GM18868 (cell line): ENCODE measurements around the gene YWHAG.
"Not testable (repeated sequence)": the region's sequence is repeated elsewhere in the genome, so short reads cannot be mapped to it uniquely, and the experiment has no call there.

Experiments
- ATAC-seq: cut with Tn5 transposase; IDR thresholded peaks from one replicate; pipeline ENCODE4 v1.9.1; 2021; ENCODE audit warnings: mild to moderate bottlenecking, moderate library complexity; ENCODE audit not compliant: unreplicated experiment

YWHAG gene

GRCh38 chr7:76358481-76359110 lies at the start of gene YWHAG:
YWHAG (minus strand) TSS chr7:76358991; CDS start chr7:76358808, 183 bp downstream.
- ATAC-seq, result peak; percentile 54

GRCh38 chr7:76408121-76408560 lies 49.4 kb upstream of the YWHAG start:
- no peak for ATAC-seq

- ATAC-seq, result no peak
These were observed 48.9 kb upstream of the YWHAG start for GRCh38 chr7:76407718-76408117.

GRCh38 chr7:76405738-76406137 lies 46.9 kb upstream of the YWHAG start:
- no peak for ATAC-seq

GRCh38 chr7:76403780-76404494 lies 45.1 kb upstream of the YWHAG start:
- ATAC-seq, result no peak

GRCh38 chr7:76403097-76403496 lies 44.3 kb upstream of the YWHAG start:
- not testable (repeated sequence) for ATAC-seq

- ATAC-seq, result no peak
These were observed 41.5 kb upstream of the YWHAG start for GRCh38 chr7:76400248-76400647.

- peak; percentile 34 for ATAC-seq
These were observed 38.8 kb upstream of the YWHAG start for GRCh38 chr7:76397409-76398183.

GRCh38 chr7:76396864-76397263 lies 38.1 kb upstream of the YWHAG start:
- no peak for ATAC-seq

- ATAC-seq, result no peak
These were observed 37.4 kb upstream of the YWHAG start for GRCh38 chr7:76395965-76396726.

GRCh38 chr7:76395605-76395964 lies 36.8 kb upstream of the YWHAG start:
- not testable (repeated sequence) for ATAC-seq

- ATAC-seq, result no peak
These were observed 36.2 kb upstream of the YWHAG start for GRCh38 chr7:76394957-76395356.

GRCh38 chr7:76393116-76394031 lies 34.6 kb upstream of the YWHAG start:
- peak; percentile 84 for ATAC-seq

GRCh38 chr7:76392531-76393115 lies 33.8 kb upstream of the YWHAG start:
- no peak for ATAC-seq

- ATAC-seq, result no peak
These were observed 31.3 kb upstream of the YWHAG start for GRCh38 chr7:76390092-76390491.

GRCh38 chr7:76387789-76388188 lies 29.0 kb upstream of the YWHAG start:
- not testable (repeated sequence) for ATAC-seq

GRCh38 chr7:76386691-76387260 lies 28.0 kb upstream of the YWHAG start:
- ATAC-seq, result no peak

- no peak for ATAC-seq
These were observed 24.5 kb upstream of the YWHAG start for GRCh38 chr7:76383089-76383944.
